Choroid plexus epithelial cell (primary cell): ENCODE measurements around the gene OTULINL.

ENCODE experiments used
- DNase-seq: peaks from one replicate; pipeline ENCODE4 v3.0.0-alpha.2; 2010; ENCODE audit warnings: low read depth
- H3K4me3 ChIP-seq: 2 replicates; pipeline ENCODE4 v1.5.1; 2011; ENCODE audit warnings: low read depth, mild to moderate bottlenecking, control low read depth, low read length, moderate library complexity
- CTCF ChIP-seq: conservative IDR thresholded peaks from 2 replicates; pipeline ENCODE4 v1.5.1; 2011; ENCODE audit warnings: low read depth, mild to moderate bottlenecking, control low read depth, inconsistent platforms, low read length, moderate library complexity

Gene OTULINL

GRCh38 chr5:14581106-14581890 lies at the start of gene OTULINL:
Gene OTULINL, plus strand, starts transcription at chr5:14581792. Its CDS starts 103 bp downstream, at chr5:14581895.
- TF ChIP-seq CTCF, result no peak
- peak; percentile 73 for DNase-seq
- peak within 1 kb of the TSS; percentile 60 for H3K4me3 ChIP-seq

- TF ChIP-seq CTCF, result no peak
- no peak overlapping the region for H3K4me3 ChIP-seq
- DNase-seq, result no peak
Observed at GRCh38 chr5:14532180-14532579, 49.4 kb upstream of the OTULINL start.

DNA sequence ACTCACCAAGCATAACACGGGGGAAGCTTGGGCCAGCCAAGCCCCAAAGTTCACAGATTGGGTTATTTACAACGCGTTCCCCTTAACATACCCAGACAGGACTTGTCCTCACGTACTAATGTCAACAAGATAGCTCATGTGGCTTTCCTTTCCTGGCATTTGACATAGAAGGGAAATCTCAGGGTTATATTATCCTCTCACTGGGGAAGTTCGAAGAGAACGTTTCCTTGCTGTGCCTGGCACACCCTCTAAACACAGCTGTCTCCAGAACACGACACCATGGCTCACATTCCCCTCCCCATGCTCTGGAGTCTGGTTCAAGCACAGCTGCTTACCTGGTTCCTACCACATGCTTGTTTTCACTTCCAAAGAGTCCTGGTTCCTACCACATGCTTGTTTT lies 46.8 kb upstream of the OTULINL start:
- DNase-seq, result peak; percentile 20

DNA sequence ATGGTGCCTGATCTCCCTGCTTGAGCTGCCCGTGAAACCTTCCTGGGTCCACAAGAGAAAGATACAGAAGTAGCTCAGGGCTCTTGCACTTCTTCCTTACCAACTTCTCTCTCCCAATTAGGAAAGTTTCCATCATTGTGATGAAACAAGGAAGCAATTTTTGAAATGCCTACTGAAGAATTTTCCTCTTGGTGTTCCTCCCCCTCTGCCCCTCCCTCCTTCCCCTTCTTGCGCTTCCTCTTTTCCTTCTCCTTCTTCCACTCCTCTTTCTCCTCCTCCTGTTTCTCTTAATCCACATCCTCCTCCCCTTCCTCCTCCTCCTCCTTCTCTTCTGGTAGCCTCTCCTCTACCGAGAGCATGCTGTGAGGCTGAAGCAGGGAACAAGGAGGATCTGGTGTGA lies 36.3 kb upstream of the OTULINL start:
- DNase-seq, result no peak
- no peak overlapping the region for H3K4me3 ChIP-seq
- no peak for TF ChIP-seq CTCF

More for the DNA sequence above, 46.8 kb upstream of the OTULINL start:
- no peak overlapping the region for H3K4me3 ChIP-seq
- no peak for TF ChIP-seq CTCF

DNA sequence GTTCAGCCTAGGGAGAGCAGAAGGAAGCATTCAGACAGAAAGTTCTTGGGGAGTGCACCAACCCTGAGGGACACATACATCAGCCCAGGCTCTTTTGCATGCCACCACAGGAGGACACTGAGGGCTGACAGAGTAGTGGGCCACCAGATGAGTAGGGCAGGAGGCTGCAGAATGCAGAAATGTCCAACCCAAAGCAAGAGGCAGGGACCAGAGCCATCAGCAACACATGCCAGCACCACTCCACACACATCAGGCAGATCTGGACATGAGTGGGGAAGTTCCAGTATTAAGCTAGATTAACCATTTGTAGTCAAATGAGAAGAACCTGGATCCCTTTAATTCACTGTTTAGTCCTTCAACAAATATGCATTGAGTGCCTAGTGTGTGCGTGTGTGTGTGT lies 35.7 kb upstream of the OTULINL start:
- no peak overlapping the region for H3K4me3 ChIP-seq

DNA sequence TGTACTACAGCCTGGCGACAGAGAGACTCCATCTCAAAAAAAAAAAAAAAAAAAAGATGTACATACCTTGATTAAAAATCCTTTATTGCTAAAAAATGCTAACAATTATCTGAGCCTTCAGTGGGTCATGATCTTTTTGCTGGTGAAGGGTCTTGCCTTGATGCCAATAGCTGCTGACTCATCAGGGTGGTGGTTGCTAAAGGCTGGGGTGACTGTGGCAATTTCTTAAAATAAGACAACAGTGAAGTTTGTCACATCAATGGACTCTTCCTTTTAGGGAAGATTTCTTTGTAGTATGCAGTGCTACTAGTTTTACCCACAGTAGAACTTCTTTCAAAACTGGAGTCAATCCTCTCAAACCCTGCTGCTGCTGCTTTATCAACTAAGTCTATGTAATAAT lies 33.9 kb upstream of the OTULINL start:
- no peak overlapping the region for H3K4me3 ChIP-seq
- TF ChIP-seq CTCF, result no peak
- no peak for DNase-seq

More for the DNA sequence above, 35.7 kb upstream of the OTULINL start:
- TF ChIP-seq CTCF, result no peak
- no peak for DNase-seq

DNA sequence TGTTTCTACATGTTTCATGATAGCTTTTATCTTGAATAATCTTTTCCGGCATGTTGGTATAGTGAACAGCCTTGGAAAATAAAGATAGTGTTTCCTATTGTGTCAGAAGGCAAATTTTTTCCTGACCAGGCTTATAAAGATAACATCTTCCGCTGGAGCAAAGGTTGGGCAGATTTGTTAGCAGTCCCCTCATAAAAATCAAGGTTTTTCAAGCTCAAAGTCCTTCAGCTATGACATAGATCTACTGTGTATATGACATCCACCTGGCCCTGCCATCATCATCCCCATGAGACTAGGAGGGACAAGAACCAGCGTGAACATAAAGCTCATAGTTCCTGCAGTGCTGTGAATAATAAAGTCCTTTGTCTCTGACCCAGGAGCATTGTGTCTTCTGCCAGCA lies 30.4 kb upstream of the OTULINL start:
- no peak for DNase-seq
- H3K4me3 ChIP-seq, result no peak overlapping the region
- TF ChIP-seq CTCF, result no peak
